PC-9 (cell line): ENCODE data around the gene ADGRA3. TPM values are rescaled to one million over a fixed set of nuclear protein-coding genes. Genes with fewer than 3 reads are reported as not detected.

Experiments
- BruUV-seq: library from RNA; stranded (reverse); fragments of 400-500 nt; replicated peaks from 2 replicates; lab custom pipeline; 2021; lab: Mats Ljungman, UMichigan
- CTCF ChIA-PET: fragments of 300-600 bp; sonication (Branson Sonifier 250); formaldehyde crosslinking; loops from one replicate; lab custom pipeline; 2022; ENCODE audit warnings: antibody characterized with exemption; lab: Charles Lee
- POLR2A ChIA-PET: fragments of 300-600 bp; sonication (Branson Sonifier 250); formaldehyde crosslinking; loops from one replicate; lab custom pipeline; 2022; ENCODE audit warnings: antibody characterized with exemption; ENCODE audit not compliant: unreplicated experiment; lab: Charles Lee
- DNase-seq, 2 experiments: peaks; one replicate each; pipeline versions ENCODE4 v3.0.0 to v3.0.0-alpha.2; 2015 to 2022; ENCODE audit warnings: mixed read lengths in 1 of 2
- H2AFZ ChIP-seq: fragments of 200-600 bp; sonication (generic); 2 replicates; pipeline ENCODE4 v1.8.1; 2017; ENCODE audit warnings: antibody characterized with exemption
- H3F3A ChIP-seq: fragments of 200-600 bp; sonication (generic); 2 replicates; pipeline ENCODE4 v1.8.1; 2017; ENCODE audit warnings: antibody characterized with exemption, mild to moderate bottlenecking, low read depth; ENCODE audit not compliant: insufficient read depth
- H3K27ac ChIP-seq: fragments of 200-600 bp; sonication (generic); 2 replicates; pipeline ENCODE4 v1.6.1; 2016; ENCODE audit warnings: mixed run types
- H3K27me3 ChIP-seq: fragments of 200-600 bp; sonication (generic); 2 replicates; pipeline ENCODE4 v1.6.1; 2016; ENCODE audit warnings: low read depth, mixed run types; ENCODE audit not compliant: insufficient read depth
- H3K36me3 ChIP-seq: fragments of 200-600 bp; sonication (generic); 2 replicates; pipeline ENCODE4 v1.6.1; 2016; ENCODE audit warnings: low read depth, mixed run types
- H3K4me1 ChIP-seq: fragments of 200-600 bp; sonication (generic); replicated peaks from 2 replicates; pipeline ENCODE4 v1.6.1; 2016; ENCODE audit warnings: mixed run types; ENCODE audit not compliant: insufficient read depth
- H3K4me2 ChIP-seq: fragments of 200-600 bp; sonication (generic); 2 replicates; pipeline ENCODE4 v1.6.1; 2017; ENCODE audit warnings: mixed run types
- H3K4me3 ChIP-seq: fragments of 200-600 bp; sonication (generic); 2 replicates; pipeline ENCODE4 v1.6.1; 2016; ENCODE audit warnings: mixed run types
- H3K79me2 ChIP-seq: fragments of 200-600 bp; sonication (generic); 2 replicates; pipeline ENCODE4 v1.6.1; 2017; ENCODE audit warnings: low read depth, mixed run types
- H3K9me2 ChIP-seq: fragments of 200-600 bp; sonication (generic); 2 replicates; pipeline ENCODE4 v1.8.1; 2017; ENCODE audit warnings: mild to moderate bottlenecking; ENCODE audit not compliant: insufficient read depth
- H3K9me3 ChIP-seq: fragments of 200-600 bp; sonication (generic); 2 replicates; pipeline ENCODE4 v1.8.1; 2016; ENCODE audit warnings: low read depth; ENCODE audit not compliant: insufficient read depth
- H4K20me1 ChIP-seq: fragments of 200-600 bp; sonication (generic); 2 replicates; pipeline ENCODE4 v1.8.1; 2017; ENCODE audit not compliant: insufficient read depth
- EZH2 ChIP-seq: fragments of 200-600 bp; sonication (generic); IDR thresholded peaks from 2 replicates; pipeline ENCODE4 v1.8.0; 2017; ENCODE audit warnings: antibody characterized with exemption, low read depth
- intact Hi-C: fragments of 100-400 bp; cut with micrococcal nuclease; formaldehyde crosslinking; loops from one replicate; pipeline ENCODE4 v1.10.0; 2022; ENCODE audit not compliant: unreplicated experiment
- total RNA-seq: library from RNA; stranded (reverse); gene quantifications from 2 replicates; pipeline ENCODE4 v1.2.3, GENCODE V29; 2021
- TF ChIP-seq, protein P1 (sequence below): fragments of 200-600 bp; sonication (generic); conservative IDR thresholded peaks from 2 replicates; pipeline ENCODE4 v1.6.1; 2017; ENCODE audit warnings: mixed run types, antibody characterized with exemption, mild to moderate bottlenecking, moderate library complexity

Gene ADGRA3
- total RNA-seq, 1 experiment from 2014 or later = 40.5 TPM

GRCh38 chr4:22444813-22445212, 71.1 kb downstream of the ADGRA3 start:
- H2AFZ ChIP-seq = no peak overlapping the region
- no peak for DNase-seq
- no peaks in the 10 kb centered on the region for H3K4me1 ChIP-seq
- POLR2A ChIA-PET = no interaction called here
- BruUV-seq = no TSS peak
- H3K9me2 ChIP-seq = no peaks in the 10 kb centered on the region
- CTCF ChIA-PET = no interaction called here
- intact Hi-C loops = no loop called here
- TF ChIP-seq EZH2 = no peak
- TF ChIP-seq, protein P1, sequence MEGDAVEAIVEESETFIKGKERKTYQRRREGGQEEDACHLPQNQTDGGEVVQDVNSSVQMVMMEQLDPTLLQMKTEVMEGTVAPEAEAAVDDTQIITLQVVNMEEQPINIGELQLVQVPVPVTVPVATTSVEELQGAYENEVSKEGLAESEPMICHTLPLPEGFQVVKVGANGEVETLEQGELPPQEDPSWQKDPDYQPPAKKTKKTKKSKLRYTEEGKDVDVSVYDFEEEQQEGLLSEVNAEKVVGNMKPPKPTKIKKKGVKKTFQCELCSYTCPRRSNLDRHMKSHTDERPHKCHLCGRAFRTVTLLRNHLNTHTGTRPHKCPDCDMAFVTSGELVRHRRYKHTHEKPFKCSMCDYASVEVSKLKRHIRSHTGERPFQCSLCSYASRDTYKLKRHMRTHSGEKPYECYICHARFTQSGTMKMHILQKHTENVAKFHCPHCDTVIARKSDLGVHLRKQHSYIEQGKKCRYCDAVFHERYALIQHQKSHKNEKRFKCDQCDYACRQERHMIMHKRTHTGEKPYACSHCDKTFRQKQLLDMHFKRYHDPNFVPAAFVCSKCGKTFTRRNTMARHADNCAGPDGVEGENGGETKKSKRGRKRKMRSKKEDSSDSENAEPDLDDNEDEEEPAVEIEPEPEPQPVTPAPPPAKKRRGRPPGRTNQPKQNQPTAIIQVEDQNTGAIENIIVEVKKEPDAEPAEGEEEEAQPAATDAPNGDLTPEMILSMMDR = no peak
- H4K20me1 ChIP-seq = no peaks in the 10 kb centered on the region
- H3K4me3 ChIP-seq = no peak overlapping the region
- H3F3A ChIP-seq = no peaks in the 10 kb centered on the region
- H3K9me3 ChIP-seq = no peaks in the 10 kb centered on the region
- no peak overlapping the region for H3K27ac ChIP-seq
- no peaks in the 10 kb centered on the region for H3K36me3 ChIP-seq
- H3K27me3 ChIP-seq = no peaks in the 10 kb centered on the region
- no peaks in the 10 kb centered on the region for H3K79me2 ChIP-seq
- no peak overlapping the region for H3K4me2 ChIP-seq

GRCh38 chr4:22442956-22443355, 72.9 kb downstream of the ADGRA3 start:
- TF ChIP-seq, protein P1 = no peak
- TF ChIP-seq EZH2 = no peak
- no peaks in the 10 kb centered on the region for H3K27me3 ChIP-seq
- no peak overlapping the region for H2AFZ ChIP-seq
- no TSS peak for BruUV-seq
- no peak overlapping the region for H3K4me3 ChIP-seq
- no peaks in the 10 kb centered on the region for H3K9me2 ChIP-seq
- no peak for DNase-seq
- H3K9me3 ChIP-seq = no peaks in the 10 kb centered on the region
- no peaks in the 10 kb centered on the region for H3K79me2 ChIP-seq
- CTCF ChIA-PET = no interaction called here
- H3K4me2 ChIP-seq = no peak overlapping the region
- no peaks in the 10 kb centered on the region for H3F3A ChIP-seq
- POLR2A ChIA-PET = no interaction called here
- no peaks in the 10 kb centered on the region for H4K20me1 ChIP-seq
- intact Hi-C loops = no loop called here
- H3K36me3 ChIP-seq = no peaks in the 10 kb centered on the region
- H3K27ac ChIP-seq = no peak overlapping the region
- H3K4me1 ChIP-seq = no peaks in the 10 kb centered on the region

DNA sequence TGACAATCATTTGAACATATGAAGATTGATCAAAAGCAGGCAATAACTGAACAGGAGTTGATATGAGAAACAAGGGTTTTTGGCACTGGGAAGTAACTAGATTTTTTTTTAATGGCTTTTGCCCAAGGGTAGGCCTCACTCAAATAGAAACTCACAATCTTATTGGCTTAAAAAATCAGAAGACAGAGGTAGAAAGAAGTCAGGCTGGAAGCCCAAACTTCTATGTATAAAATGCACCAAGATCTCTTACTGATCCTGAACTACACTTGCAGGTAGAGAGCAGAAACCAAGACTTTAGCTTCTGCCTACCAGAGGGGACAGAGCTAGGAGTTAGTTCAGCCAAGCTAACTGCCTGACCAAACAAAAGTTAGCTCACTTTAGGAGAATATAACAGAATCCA, 74.9 kb downstream of the ADGRA3 start:
- Histone ChIP-seq H3F3A (no peaks in the 10 kb centered on the region), H3K36me3 (no peaks in the 10 kb centered on the region), H3K4me2 (no peak overlapping the region), H3K9me3 (no peaks in the 10 kb centered on the region), H3K27me3 (no peaks in the 10 kb centered on the region), H3K4me3 (no peak overlapping the region), H2AFZ (no peak overlapping the region), H3K9me2 (no peaks in the 10 kb centered on the region), H4K20me1 (no peaks in the 10 kb centered on the region), H3K27ac (no peak overlapping the region), H3K79me2 (no peaks in the 10 kb centered on the region), H3K4me1 (no peaks in the 10 kb centered on the region)
- CTCF ChIA-PET = no interaction called here
- no peak for DNase-seq
- intact Hi-C loops = no loop called here
- no TSS peak for BruUV-seq
- TF ChIP-seq EZH2 = no peak
- TF ChIP-seq, protein P1 = no peak
- POLR2A ChIA-PET = no interaction called here
